ENCODE measurements around the gene DUSP14. TPM values are rescaled to one million over a fixed set of nuclear protein-coding genes. Genes with fewer than 3 reads are reported as not detected.

DUSP14 gene
- total RNA-seq, 1 experiment from 2014 or later: 22.4 TPM

Other genes with a start within 250 kb of the DUSP14 start
- gene C17orf78, start 113.9 kb upstream of the DUSP14 start, total RNA-seq (2021): not detected in 3 replicates
- 167 to 177 TPM (median 173 TPM) in 3 replicates for gene ACACA, start 83.1 kb upstream of the DUSP14 start, total RNA-seq (2021)
- 16.5 to 22.2 TPM (median 19.2 TPM) in 3 replicates for gene TADA2A, start 83.0 kb upstream of the DUSP14 start, total RNA-seq (2021)
- 28.6 to 31.3 TPM (median 30.0 TPM) in 3 replicates for gene SYNRG, start 119.5 kb downstream of the DUSP14 start, total RNA-seq (2021)
- 29.8 to 31.9 TPM (median 30.6 TPM) in 3 replicates for gene DDX52, start 153.6 kb downstream of the DUSP14 start, total RNA-seq (2021)

Data from WTC11 (cell line).